PC-9 (cell line): ENCODE data around the gene DOCK1. TPM values are rescaled to one million over a fixed set of nuclear protein-coding genes. Genes with fewer than 3 reads are reported as not detected.

ENCODE experiments used
- BruUV-seq: library from RNA; stranded (reverse); fragments of 400-500 nt; replicated peaks from 2 replicates; lab custom pipeline; 2021; lab: Mats Ljungman, UMichigan
- CTCF ChIA-PET: fragments of 300-600 bp; sonication (Branson Sonifier 250); formaldehyde crosslinking; loops from one replicate; lab custom pipeline; 2022; ENCODE audit warnings: antibody characterized with exemption; lab: Charles Lee
- POLR2A ChIA-PET: fragments of 300-600 bp; sonication (Branson Sonifier 250); formaldehyde crosslinking; loops from one replicate; lab custom pipeline; 2022; ENCODE audit warnings: antibody characterized with exemption; ENCODE audit not compliant: unreplicated experiment; lab: Charles Lee
- DNase-seq, 2 experiments: peaks; one replicate each; pipeline versions ENCODE4 v3.0.0 to v3.0.0-alpha.2; 2015 to 2022; ENCODE audit warnings: mixed read lengths in 1 of 2
- H2AFZ ChIP-seq: fragments of 200-600 bp; sonication (generic); 2 replicates; pipeline ENCODE4 v1.8.1; 2017; ENCODE audit warnings: antibody characterized with exemption
- H3F3A ChIP-seq: fragments of 200-600 bp; sonication (generic); 2 replicates; pipeline ENCODE4 v1.8.1; 2017; ENCODE audit warnings: antibody characterized with exemption, mild to moderate bottlenecking, low read depth; ENCODE audit not compliant: insufficient read depth
- H3K27ac ChIP-seq: fragments of 200-600 bp; sonication (generic); 2 replicates; pipeline ENCODE4 v1.6.1; 2016; ENCODE audit warnings: mixed run types
- H3K27me3 ChIP-seq: fragments of 200-600 bp; sonication (generic); 2 replicates; pipeline ENCODE4 v1.6.1; 2016; ENCODE audit warnings: low read depth, mixed run types; ENCODE audit not compliant: insufficient read depth
- H3K36me3 ChIP-seq: fragments of 200-600 bp; sonication (generic); 2 replicates; pipeline ENCODE4 v1.6.1; 2016; ENCODE audit warnings: low read depth, mixed run types
- H3K4me1 ChIP-seq: fragments of 200-600 bp; sonication (generic); replicated peaks from 2 replicates; pipeline ENCODE4 v1.6.1; 2016; ENCODE audit warnings: mixed run types; ENCODE audit not compliant: insufficient read depth
- H3K4me2 ChIP-seq: fragments of 200-600 bp; sonication (generic); 2 replicates; pipeline ENCODE4 v1.6.1; 2017; ENCODE audit warnings: mixed run types
- H3K4me3 ChIP-seq: fragments of 200-600 bp; sonication (generic); 2 replicates; pipeline ENCODE4 v1.6.1; 2016; ENCODE audit warnings: mixed run types
- H3K79me2 ChIP-seq: fragments of 200-600 bp; sonication (generic); 2 replicates; pipeline ENCODE4 v1.6.1; 2017; ENCODE audit warnings: low read depth, mixed run types
- H3K9me2 ChIP-seq: fragments of 200-600 bp; sonication (generic); 2 replicates; pipeline ENCODE4 v1.8.1; 2017; ENCODE audit warnings: mild to moderate bottlenecking; ENCODE audit not compliant: insufficient read depth
- H3K9me3 ChIP-seq: fragments of 200-600 bp; sonication (generic); 2 replicates; pipeline ENCODE4 v1.8.1; 2016; ENCODE audit warnings: low read depth; ENCODE audit not compliant: insufficient read depth
- H4K20me1 ChIP-seq: fragments of 200-600 bp; sonication (generic); 2 replicates; pipeline ENCODE4 v1.8.1; 2017; ENCODE audit not compliant: insufficient read depth
- CTCF ChIP-seq: fragments of 200-600 bp; sonication (generic); conservative IDR thresholded peaks from 2 replicates; pipeline ENCODE4 v1.6.1; 2017; ENCODE audit warnings: mixed run types, antibody characterized with exemption, mild to moderate bottlenecking, moderate library complexity
- EZH2 ChIP-seq: fragments of 200-600 bp; sonication (generic); IDR thresholded peaks from 2 replicates; pipeline ENCODE4 v1.8.0; 2017; ENCODE audit warnings: antibody characterized with exemption, low read depth
- intact Hi-C: fragments of 100-400 bp; cut with micrococcal nuclease; formaldehyde crosslinking; loops from one replicate; pipeline ENCODE4 v1.10.0; 2022; ENCODE audit not compliant: unreplicated experiment
- total RNA-seq: library from RNA; stranded (reverse); gene quantifications from 2 replicates; pipeline ENCODE4 v1.2.3, GENCODE V29; 2021

The DOCK1 gene
- total RNA-seq, 1 experiment from 2014 or later = 24.8 TPM

DNA sequence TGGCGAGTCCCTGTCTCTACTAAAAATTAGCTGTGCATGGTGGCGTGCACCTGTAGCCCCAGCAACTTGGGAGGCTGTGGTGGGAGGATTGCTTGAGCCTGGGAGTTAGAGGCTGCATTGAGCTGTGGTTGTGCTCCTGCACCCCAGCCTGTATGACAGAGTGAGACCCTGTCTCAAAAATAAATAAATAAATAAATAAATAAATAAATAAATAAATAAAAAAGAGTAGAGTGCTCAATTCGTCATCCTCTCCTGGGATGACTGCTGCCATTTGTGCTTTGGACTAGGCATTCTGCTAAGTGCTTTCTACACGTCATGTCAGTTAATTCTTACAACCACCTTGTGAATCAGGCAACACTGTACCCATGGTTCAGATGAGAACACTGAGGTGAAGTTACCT is 130.6 kb downstream of the DOCK1 start:
- POLR2A ChIA-PET = no interaction called here

DNA sequence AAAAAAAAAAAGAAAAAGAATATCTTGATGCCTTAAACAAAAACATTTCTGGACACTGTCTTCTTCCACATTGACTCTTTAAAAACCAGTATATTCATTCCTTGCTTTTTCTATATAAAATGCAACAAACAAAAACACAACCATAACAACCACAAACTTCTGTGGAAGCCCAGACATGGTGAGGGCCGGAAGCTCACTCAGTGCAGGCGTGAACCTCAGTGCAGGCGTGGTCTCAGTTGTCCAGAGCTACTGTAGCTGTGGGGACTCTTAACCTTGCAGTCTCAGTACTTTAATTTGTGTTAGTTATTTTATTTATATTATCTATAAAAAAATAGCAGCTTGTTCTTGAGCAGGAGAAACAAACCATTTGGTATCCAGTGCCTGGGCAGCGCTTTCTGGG is 131.8 kb downstream of the DOCK1 start:
- Histone ChIP-seq H3K4me3 (no peak overlapping the region), H3K4me1 (no peaks in the 10 kb centered on the region), H3K27ac (no peak overlapping the region), H3K27me3 (no peaks in the 10 kb centered on the region), H4K20me1 (no peaks in the 10 kb centered on the region), H3K9me2 (no peaks in the 10 kb centered on the region), H3K36me3 (no peaks in the 10 kb centered on the region), H2AFZ (no peak overlapping the region), H3K9me3 (no peaks in the 10 kb centered on the region), H3F3A (no peaks in the 10 kb centered on the region), H3K79me2 (no peaks in the 10 kb centered on the region), H3K4me2 (no peak overlapping the region)
- CTCF ChIA-PET = no interaction called here
- DNase-seq = no peak
- POLR2A ChIA-PET = no interaction called here
- no TSS peak for BruUV-seq
- TF ChIP-seq CTCF (no peak), EZH2 (no peak)
- intact Hi-C loops = no loop called here

More for the DNA sequence above, 130.6 kb downstream of the DOCK1 start:
- no peak overlapping the region for H3K4me3 ChIP-seq
- no peaks in the 10 kb centered on the region for H3K36me3 ChIP-seq
- no TSS peak for BruUV-seq
- H3K27me3 ChIP-seq = no peaks in the 10 kb centered on the region
- no peak overlapping the region for H3K4me2 ChIP-seq
- no peak for TF ChIP-seq CTCF
- TF ChIP-seq EZH2 = no peak
- no peaks in the 10 kb centered on the region for H3K4me1 ChIP-seq
- intact Hi-C loops = no loop called here
- no peaks in the 10 kb centered on the region for H4K20me1 ChIP-seq
- CTCF ChIA-PET = no interaction called here
- no peaks in the 10 kb centered on the region for H3K9me2 ChIP-seq
- H3K27ac ChIP-seq = no peak overlapping the region
- no peak overlapping the region for H2AFZ ChIP-seq
- DNase-seq = no peak
- no peaks in the 10 kb centered on the region for H3F3A ChIP-seq
- no peaks in the 10 kb centered on the region for H3K79me2 ChIP-seq
- H3K9me3 ChIP-seq = no peaks in the 10 kb centered on the region

- no peaks in the 10 kb centered on the region for H3K36me3 ChIP-seq
- H2AFZ ChIP-seq = no peak overlapping the region
- intact Hi-C loops = no loop called here
- no peak overlapping the region for H3K4me3 ChIP-seq
- H3K4me1 ChIP-seq = no peaks in the 10 kb centered on the region
- no peaks in the 10 kb centered on the region for H3K27me3 ChIP-seq
- TF ChIP-seq EZH2 (no peak), CTCF (no peak)
- CTCF ChIA-PET = no interaction called here
- no peaks in the 10 kb centered on the region for H3K79me2 ChIP-seq
- H3K4me2 ChIP-seq = no peak overlapping the region
- no peaks in the 10 kb centered on the region for H3K9me3 ChIP-seq
- H3K9me2 ChIP-seq = no peaks in the 10 kb centered on the region
- H4K20me1 ChIP-seq = no peaks in the 10 kb centered on the region
- no peak for DNase-seq
- POLR2A ChIA-PET = no interaction called here
- BruUV-seq = no TSS peak
- H3K27ac ChIP-seq = no peak overlapping the region
- no peaks in the 10 kb centered on the region for H3F3A ChIP-seq
Observed at GRCh38 chr10:127039435-127039834, 134.2 kb downstream of the DOCK1 start.
